GM04503 (cell line): ENCODE measurements around the gene TARS3.

ENCODE experiments used
- DNase-seq: peaks from one replicate; pipeline ENCODE4 v3.0.0-alpha.2; 2012; ENCODE audit warnings: low read depth

Gene TARS3

DNA sequence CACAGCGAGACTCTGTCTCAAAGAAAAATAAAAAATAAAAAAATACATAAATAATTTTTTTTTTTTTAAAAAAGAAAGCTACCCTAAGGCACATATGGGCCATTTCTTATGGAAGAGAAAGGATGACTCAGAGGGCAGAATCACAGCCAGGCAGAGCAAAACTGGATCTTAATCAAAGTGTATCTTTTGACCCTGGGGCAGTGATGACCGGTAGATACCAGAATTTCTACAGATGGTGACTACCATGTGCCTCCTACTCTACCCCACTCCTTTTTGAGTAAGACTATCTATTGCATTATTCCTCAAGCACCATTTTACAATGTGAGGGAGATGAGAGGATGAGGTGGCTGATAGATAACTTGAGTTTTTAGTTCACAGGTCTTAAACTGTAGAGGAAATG is 26.0 kb downstream of the TARS3 start:
- no peak for DNase-seq

DNA sequence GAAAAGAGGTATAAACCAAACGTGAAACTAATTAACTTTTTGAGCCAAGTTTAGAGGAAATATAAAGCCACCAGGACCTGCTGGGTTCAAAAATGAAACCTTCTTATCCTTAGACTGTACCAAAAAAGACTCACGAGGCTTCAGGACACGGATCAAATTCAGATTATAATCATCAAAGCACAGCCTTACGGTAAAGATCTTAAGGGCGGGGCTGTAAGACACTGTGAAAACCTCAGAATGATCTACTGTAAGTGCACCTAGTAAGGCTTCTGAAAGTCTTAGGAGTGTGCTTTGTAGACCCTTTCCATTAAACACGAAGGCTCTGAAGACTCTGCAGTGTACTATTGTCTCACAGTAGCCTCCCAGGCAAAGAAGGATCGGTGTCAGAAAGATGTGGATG is 26.8 kb downstream of the TARS3 start:
- DNase-seq, result no peak

- no peak for DNase-seq
Observed at GRCh38 chr15:101696829-101697228, 27.4 kb downstream of the TARS3 start.

DNA sequence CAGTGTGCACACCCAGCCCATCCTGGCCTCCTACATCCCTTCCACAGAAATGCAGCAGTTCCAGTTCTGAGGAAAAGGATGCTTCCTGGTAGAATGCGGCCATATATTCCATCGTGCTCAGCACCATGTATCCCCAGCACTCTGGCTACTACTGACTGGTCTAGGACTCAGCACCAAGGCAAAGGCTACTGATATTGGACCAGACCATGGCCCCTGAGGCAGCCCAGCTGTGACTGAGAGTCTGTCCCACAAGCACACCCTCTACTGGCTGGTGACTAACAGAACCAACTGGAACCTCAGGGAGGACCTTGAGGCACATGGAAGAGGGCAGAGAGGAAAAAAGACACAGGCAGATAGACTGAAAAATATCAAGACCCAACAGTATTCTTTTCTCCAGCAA is 30.0 kb downstream of the TARS3 start:
- no peak for DNase-seq

- DNase-seq, result no peak
Observed at GRCh38 chr15:101692801-101693598, 31.3 kb downstream of the TARS3 start.

DNA sequence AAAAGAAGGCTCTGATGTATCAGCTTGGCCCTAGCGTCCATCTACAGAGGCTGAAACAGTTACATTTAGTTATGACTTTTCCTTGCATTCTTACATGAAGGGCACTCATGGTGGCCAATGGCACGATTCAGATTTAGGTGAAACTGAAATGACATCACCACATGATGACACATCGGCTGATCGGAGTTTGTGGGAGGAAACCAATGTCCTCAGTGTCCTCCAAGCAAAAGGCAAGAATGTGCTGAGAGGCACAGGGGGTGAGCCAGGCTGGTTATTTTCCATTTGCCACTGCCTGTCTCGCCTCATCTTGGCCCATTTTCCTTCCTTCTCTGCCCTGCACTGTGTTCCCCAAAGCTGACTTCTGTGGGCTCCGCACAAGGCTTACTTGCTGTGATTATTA is 34.4 kb downstream of the TARS3 start:
- DNase-seq, result peak; percentile 10

- no peak for DNase-seq
Observed at GRCh38 chr15:101686718-101687117, 37.6 kb downstream of the TARS3 start.

GRCh38 chr15:101684877-101685276 is 39.4 kb downstream of the TARS3 start:
- no peak for DNase-seq

DNA sequence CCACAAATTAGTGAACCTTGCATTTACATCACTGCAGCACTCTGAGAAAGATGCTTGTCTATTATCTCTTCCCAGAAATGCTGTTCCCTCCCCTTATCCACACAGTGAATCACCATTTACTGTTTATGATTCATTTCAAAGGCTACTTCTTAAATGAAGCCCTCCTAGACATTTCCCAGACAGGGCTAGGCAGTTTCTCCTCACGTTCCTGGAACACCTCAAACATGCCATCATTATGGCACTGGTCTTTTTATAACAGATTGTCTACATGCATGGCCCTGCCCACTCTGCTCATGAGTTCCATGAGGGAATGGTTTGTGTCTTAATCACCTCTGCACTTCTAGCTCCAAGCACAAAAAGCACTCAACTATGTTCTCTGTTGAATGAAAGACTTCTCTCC is 39.9 kb downstream of the TARS3 start:
- DNase-seq, result peak; percentile 58

GRCh38 chr15:101679806-101680205 is 44.5 kb downstream of the TARS3 start:
- no peak for DNase-seq

- DNase-seq, result peak; percentile 60
Observed at GRCh38 chr15:101676921-101677329, 47.3 kb downstream of the TARS3 start.

- peak; percentile 83 for DNase-seq
Observed at GRCh38 chr15:101675796-101676582, 48.3 kb downstream of the TARS3 start.

GRCh38 chr15:101675015-101675414 is 49.3 kb downstream of the TARS3 start:
- peak; percentile 74 for DNase-seq

DNA sequence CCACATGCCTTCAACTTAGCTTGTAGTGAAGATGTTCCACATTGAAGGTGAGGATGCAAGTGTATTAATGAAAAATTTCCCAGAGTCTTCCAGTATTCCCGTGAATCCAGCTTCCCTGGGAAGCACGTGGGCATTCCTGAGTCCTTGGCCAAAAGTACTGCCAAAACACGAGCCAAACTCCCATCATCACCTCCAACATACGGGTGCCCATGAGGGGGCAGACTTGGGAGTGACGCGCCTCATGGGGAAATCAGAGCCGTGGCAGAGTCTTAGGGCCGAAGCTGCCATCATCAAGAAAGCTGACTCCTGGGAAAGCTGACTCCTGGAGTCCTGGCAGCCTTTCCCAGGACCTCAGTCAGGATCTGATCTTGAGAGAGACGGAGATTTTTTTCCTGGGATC is 52.0 kb downstream of the TARS3 start:
- DNase-seq, result no peak

DNA sequence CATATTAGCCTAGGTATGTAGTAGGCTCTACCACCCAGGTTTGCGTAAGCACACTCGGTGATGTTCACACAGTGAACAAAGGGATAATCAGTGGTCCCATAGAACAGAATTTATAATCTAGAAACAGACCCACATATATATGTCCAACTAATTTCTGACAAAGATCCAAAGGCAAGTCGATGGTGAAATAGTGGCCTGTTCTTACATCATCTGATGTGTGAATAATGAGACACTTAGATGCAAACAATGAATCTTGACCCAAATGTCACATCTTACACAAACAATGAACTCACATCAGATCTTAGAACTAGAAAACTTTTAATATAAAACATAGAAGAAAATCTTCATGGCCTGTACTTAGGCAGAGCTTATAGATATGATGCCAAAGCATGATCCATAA is 54.5 kb downstream of the TARS3 start:
- DNase-seq, result no peak

DNA sequence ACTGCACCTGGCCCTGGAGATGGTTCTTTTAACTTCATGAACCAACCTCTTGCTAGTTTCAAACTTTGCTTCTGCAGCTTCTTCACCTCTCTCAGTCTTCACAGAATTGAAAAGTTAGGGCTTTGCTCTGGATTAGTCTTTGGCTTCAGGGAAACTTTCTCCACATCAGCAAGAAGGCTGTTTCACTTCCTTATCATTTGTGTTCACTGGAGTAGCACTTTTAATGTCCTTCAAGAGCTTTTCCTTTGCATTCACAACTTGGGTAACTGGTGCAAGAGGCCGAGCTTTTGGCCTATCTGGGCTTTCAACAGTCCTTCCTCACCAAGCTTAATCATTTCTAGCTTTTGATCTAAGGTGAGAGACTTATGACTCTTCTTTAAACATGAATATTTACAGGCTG is 56.4 kb downstream of the TARS3 start:
- no peak for DNase-seq

DNA sequence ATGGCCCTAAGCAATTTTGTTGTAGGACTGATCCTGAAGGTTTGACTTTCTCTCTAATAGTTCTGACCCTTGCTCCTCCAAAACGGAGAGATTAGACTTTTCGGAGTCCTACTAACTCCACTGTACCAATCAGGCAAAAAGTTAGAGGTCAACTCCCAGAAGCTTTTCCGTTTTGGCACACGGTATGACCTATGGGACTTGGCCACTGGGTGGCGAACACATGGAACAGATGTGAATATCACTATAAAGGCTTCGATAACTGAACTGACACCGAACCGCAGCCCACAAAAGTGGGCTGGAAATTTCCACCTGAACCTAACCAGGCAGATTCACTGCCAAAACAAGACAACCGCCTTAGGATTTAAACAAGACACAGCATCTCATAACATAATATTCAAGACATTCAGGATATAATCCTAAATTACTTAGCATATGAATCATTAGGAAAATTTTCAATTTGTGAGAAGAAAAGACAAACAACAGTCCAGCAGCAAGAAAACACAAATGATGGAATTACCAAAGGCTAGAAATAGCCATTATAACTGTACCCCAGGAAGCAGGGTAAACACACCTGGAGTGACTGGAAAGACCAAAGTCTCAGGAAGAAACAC is 59.9 kb downstream of the TARS3 start:
- DNase-seq, result no peak

- no peak for DNase-seq
Observed at GRCh38 chr15:101662203-101662602, 62.1 kb downstream of the TARS3 start.

DNA sequence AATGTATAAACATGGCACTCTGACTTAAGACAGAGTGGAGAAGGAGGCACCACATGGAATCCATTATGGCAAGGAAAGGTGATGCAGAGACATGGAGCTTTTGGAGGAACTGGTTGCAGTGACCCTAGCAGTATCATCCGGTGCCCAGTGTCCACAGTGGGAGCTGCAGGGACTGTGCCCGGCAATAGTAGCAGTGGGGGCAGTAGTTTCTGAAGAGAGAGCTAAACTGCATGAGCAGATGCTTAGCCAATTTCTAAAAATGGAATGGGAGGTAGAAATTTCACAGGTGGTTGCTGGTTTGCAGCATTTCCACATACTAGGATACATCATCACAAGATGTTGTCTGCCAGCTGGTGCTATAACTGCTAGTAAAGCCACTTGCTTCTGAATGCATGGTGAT is 64.3 kb downstream of the TARS3 start:
- no peak for DNase-seq

- no peak for DNase-seq
Observed at GRCh38 chr15:101657968-101658784, 66.1 kb downstream of the TARS3 start.

GRCh38 chr15:101657171-101657570 is 67.1 kb downstream of the TARS3 start:
- DNase-seq, result no peak
